ENCODE measurements around the gene ALKBH2.

ALKBH2 gene

GRCh38 chr12:109110988-109111495 is 17.8 kb upstream of the ALKBH2 start:
- Histone ChIP-seq H3K4me1 (ENCODE audit: control insufficient read depth, insufficient read depth, low read length) (peaks cover 11% of the 10 kb centered on the region), H3K4me3 (ENCODE audit: low read length) (peak overlapping the region; percentile 83)

GRCh38 chr12:109109746-109110350 is 16.6 kb upstream of the ALKBH2 start:
- Histone ChIP-seq H3K27me3 (ENCODE audit: control insufficient read depth, insufficient read depth, low read length) (no peaks in the 10 kb centered on the region), H3K4me3 (ENCODE audit: low read length) (no peak overlapping the region), H3K4me1 (ENCODE audit: control insufficient read depth, insufficient read depth, low read length) (peaks cover 6% of the 10 kb centered on the region), H3K9me3 (replicated peaks; ENCODE audit: low read length) (no peaks in the 10 kb centered on the region), H3K9ac (ENCODE audit: low read depth, low read length) (no peak overlapping the region), H3K4me2 (ENCODE audit: low read length) (no peak overlapping the region), H3K36me3 (ENCODE audit: insufficient read depth, low read length) (peaks cover 22% of the 10 kb centered on the region)

More at GRCh38 chr12:109110988-109111495, 17.8 kb upstream of the ALKBH2 start:
- peak overlapping the region; percentile 92 for H3K4me2 ChIP-seq (ENCODE audit: low read length)
- peaks cover 13% of the 10 kb centered on the region for H3K36me3 ChIP-seq (ENCODE audit: insufficient read depth, low read length)
- H3K9me3 ChIP-seq (replicated peaks; ENCODE audit: low read length): no peaks in the 10 kb centered on the region
- H3K9ac ChIP-seq (ENCODE audit: low read depth, low read length): peak overlapping the region; percentile 79
- H3K27me3 ChIP-seq (ENCODE audit: control insufficient read depth, insufficient read depth, low read length): no peaks in the 10 kb centered on the region

GRCh38 chr12:109105176-109105575 is 11.9 kb upstream of the ALKBH2 start:
- Histone ChIP-seq H3K27me3 (ENCODE audit: control insufficient read depth, insufficient read depth, low read length) (no peaks in the 10 kb centered on the region), H3K36me3 (ENCODE audit: insufficient read depth, low read length) (peaks cover 46% of the 10 kb centered on the region), H3K4me1 (ENCODE audit: control insufficient read depth, insufficient read depth, low read length) (no peaks in the 10 kb centered on the region), H3K9me3 (replicated peaks; ENCODE audit: low read length) (no peaks in the 10 kb centered on the region), H3K9ac (ENCODE audit: low read depth, low read length) (no peak overlapping the region), H3K4me2 (ENCODE audit: low read length) (no peak overlapping the region), H3K4me3 (ENCODE audit: low read length) (no peak overlapping the region)

GRCh38 chr12:109102491-109102890 is 9.2 kb upstream of the ALKBH2 start:
- H3K4me3 ChIP-seq (ENCODE audit: low read length): no peak overlapping the region
- H3K36me3 ChIP-seq (ENCODE audit: insufficient read depth, low read length): peaks cover 44% of the 10 kb centered on the region
- peaks cover 6% of the 10 kb centered on the region for H3K4me1 ChIP-seq (ENCODE audit: control insufficient read depth, insufficient read depth, low read length)
- H3K27me3 ChIP-seq (ENCODE audit: control insufficient read depth, insufficient read depth, low read length): no peaks in the 10 kb centered on the region
- no peak overlapping the region for H3K4me2 ChIP-seq (ENCODE audit: low read length)
- no peak overlapping the region for H3K9ac ChIP-seq (ENCODE audit: low read depth, low read length)
- no peaks in the 10 kb centered on the region for H3K9me3 ChIP-seq (replicated peaks; ENCODE audit: low read length)

- Histone ChIP-seq H3K9ac (ENCODE audit: low read depth, low read length) (no peak overlapping the region), H3K4me3 (ENCODE audit: low read length) (no peak overlapping the region), H3K4me2 (ENCODE audit: low read length) (no peak overlapping the region), H3K4me1 (ENCODE audit: control insufficient read depth, insufficient read depth, low read length) (peaks cover 6% of the 10 kb centered on the region), H3K36me3 (ENCODE audit: insufficient read depth, low read length) (peaks cover 35% of the 10 kb centered on the region), H3K27me3 (ENCODE audit: control insufficient read depth, insufficient read depth, low read length) (no peaks in the 10 kb centered on the region), H3K9me3 (replicated peaks; ENCODE audit: low read length) (no peaks in the 10 kb centered on the region)
Observed at GRCh38 chr12:109100741-109101140, 7.5 kb upstream of the ALKBH2 start.

GRCh38 chr12:109099431-109100020 is 6.3 kb upstream of the ALKBH2 start:
- no peaks in the 10 kb centered on the region for H3K9me3 ChIP-seq (replicated peaks; ENCODE audit: low read length)
- peaks cover 30% of the 10 kb centered on the region for H3K36me3 ChIP-seq (ENCODE audit: insufficient read depth, low read length)
- peaks cover 6% of the 10 kb centered on the region for H3K4me1 ChIP-seq (ENCODE audit: control insufficient read depth, insufficient read depth, low read length)
- no peaks in the 10 kb centered on the region for H3K27me3 ChIP-seq (ENCODE audit: control insufficient read depth, insufficient read depth, low read length)
- H3K9ac ChIP-seq (ENCODE audit: low read depth, low read length): peak overlapping the region; percentile 87
- peak overlapping the region; percentile 95 for H3K4me3 ChIP-seq (ENCODE audit: low read length)
- H3K4me2 ChIP-seq (ENCODE audit: low read length): peak overlapping the region; percentile 97

- peak overlapping the region; percentile 97 for H3K4me2 ChIP-seq (ENCODE audit: low read length)
- H3K4me3 ChIP-seq (ENCODE audit: low read length): peak overlapping the region; percentile 95
- peaks cover 24% of the 10 kb centered on the region for H3K36me3 ChIP-seq (ENCODE audit: insufficient read depth, low read length)
- peaks cover 6% of the 10 kb centered on the region for H3K4me1 ChIP-seq (ENCODE audit: control insufficient read depth, insufficient read depth, low read length)
- no peaks in the 10 kb centered on the region for H3K27me3 ChIP-seq (ENCODE audit: control insufficient read depth, insufficient read depth, low read length)
- H3K9ac ChIP-seq (ENCODE audit: low read depth, low read length): peak overlapping the region; percentile 87
- no peaks in the 10 kb centered on the region for H3K9me3 ChIP-seq (replicated peaks; ENCODE audit: low read length)
Observed at GRCh38 chr12:109098651-109099050, 5.4 kb upstream of the ALKBH2 start.

- H3K4me1 ChIP-seq (ENCODE audit: control insufficient read depth, insufficient read depth, low read length): peaks cover 7% of the 10 kb centered on the region
- no peaks in the 10 kb centered on the region for H3K9me3 ChIP-seq (replicated peaks; ENCODE audit: low read length)
- H3K4me2 ChIP-seq (ENCODE audit: low read length): peak overlapping the region; percentile 97
- no peaks in the 10 kb centered on the region for H3K27me3 ChIP-seq (ENCODE audit: control insufficient read depth, insufficient read depth, low read length)
- H3K4me3 ChIP-seq (ENCODE audit: low read length): peak overlapping the region; percentile 95
- peaks cover 20% of the 10 kb centered on the region for H3K36me3 ChIP-seq (ENCODE audit: insufficient read depth, low read length)
- peak overlapping the region; percentile 87 for H3K9ac ChIP-seq (ENCODE audit: low read depth, low read length)
Observed at GRCh38 chr12:109098183-109098604, 4.9 kb upstream of the ALKBH2 start.

- peaks cover 18% of the 10 kb centered on the region for H3K36me3 ChIP-seq (ENCODE audit: insufficient read depth, low read length)
- peak within 1 kb of the TSS; percentile 97 for H3K4me2 ChIP-seq (ENCODE audit: low read length)
- H3K4me3 ChIP-seq (ENCODE audit: low read length): peak within 1 kb of the TSS; percentile 95
- peaks cover 13% of the 10 kb centered on the region for H3K4me1 ChIP-seq (ENCODE audit: control insufficient read depth, insufficient read depth, low read length)
- no peaks in the 10 kb centered on the region for H3K9me3 ChIP-seq (replicated peaks; ENCODE audit: low read length)
- peak within 1 kb of the TSS; percentile 87 for H3K9ac ChIP-seq (ENCODE audit: low read depth, low read length)
- H3K27me3 ChIP-seq (ENCODE audit: control insufficient read depth, insufficient read depth, low read length): no peaks in the 10 kb centered on the region
Observed at GRCh38 chr12:109097435-109098182, 4.3 kb upstream of the ALKBH2 start, which contains the start of gene UNG. UNG (plus strand) TSS chr12:109097597; CDS start chr12:109097680, 83 bp downstream.

GRCh38 chr12:109097140-109097434 is 3.8 kb upstream of the ALKBH2 start:
- peaks cover 18% of the 10 kb centered on the region for H3K36me3 ChIP-seq (ENCODE audit: insufficient read depth, low read length)
- peaks cover 18% of the 10 kb centered on the region for H3K4me1 ChIP-seq (ENCODE audit: control insufficient read depth, insufficient read depth, low read length)
- H3K27me3 ChIP-seq (ENCODE audit: control insufficient read depth, insufficient read depth, low read length): no peaks in the 10 kb centered on the region
- H3K4me2 ChIP-seq (ENCODE audit: low read length): peak overlapping the region; percentile 97
- H3K9me3 ChIP-seq (replicated peaks; ENCODE audit: low read length): no peaks in the 10 kb centered on the region
- H3K9ac ChIP-seq (ENCODE audit: low read depth, low read length): peak overlapping the region; percentile 80
- H3K4me3 ChIP-seq (ENCODE audit: low read length): peak overlapping the region; percentile 77

- no peaks in the 10 kb centered on the region for H3K9me3 ChIP-seq (replicated peaks; ENCODE audit: low read length)
- peaks cover 17% of the 10 kb centered on the region for H3K4me1 ChIP-seq (ENCODE audit: control insufficient read depth, insufficient read depth, low read length)
- H3K4me2 ChIP-seq (ENCODE audit: low read length): peak overlapping the region; percentile 90
- H3K4me3 ChIP-seq (ENCODE audit: low read length): peak overlapping the region; percentile 75
- H3K36me3 ChIP-seq (ENCODE audit: insufficient read depth, low read length): peaks cover 19% of the 10 kb centered on the region
- H3K9ac ChIP-seq (ENCODE audit: low read depth, low read length): peak overlapping the region; percentile 82
- H3K27me3 ChIP-seq (ENCODE audit: control insufficient read depth, insufficient read depth, low read length): no peaks in the 10 kb centered on the region
Observed at GRCh38 chr12:109092497-109093021, 713 bp downstream of the ALKBH2 start.
